Measurements from ENCODE around the gene PNLIP.

PNLIP gene

GRCh38 chr10:116606061-116606483, 60.3 kb downstream of the PNLIP start:
- DNase-seq (ENCODE audit: low read depth) = no peak
- TF ChIP-seq POLR2A (IDR thresholded peaks at IDR 0.05; ENCODE audit: extremely low read depth, insufficient read length) (no peak), MAX (IDR thresholded peaks at IDR 0.05; ENCODE audit: low read depth, low read length) (no peak), MYC (IDR thresholded peaks at IDR 0.05; ENCODE audit: low read depth, low read length) (no peak)
- TF ChIP-seq, protein P1, sequence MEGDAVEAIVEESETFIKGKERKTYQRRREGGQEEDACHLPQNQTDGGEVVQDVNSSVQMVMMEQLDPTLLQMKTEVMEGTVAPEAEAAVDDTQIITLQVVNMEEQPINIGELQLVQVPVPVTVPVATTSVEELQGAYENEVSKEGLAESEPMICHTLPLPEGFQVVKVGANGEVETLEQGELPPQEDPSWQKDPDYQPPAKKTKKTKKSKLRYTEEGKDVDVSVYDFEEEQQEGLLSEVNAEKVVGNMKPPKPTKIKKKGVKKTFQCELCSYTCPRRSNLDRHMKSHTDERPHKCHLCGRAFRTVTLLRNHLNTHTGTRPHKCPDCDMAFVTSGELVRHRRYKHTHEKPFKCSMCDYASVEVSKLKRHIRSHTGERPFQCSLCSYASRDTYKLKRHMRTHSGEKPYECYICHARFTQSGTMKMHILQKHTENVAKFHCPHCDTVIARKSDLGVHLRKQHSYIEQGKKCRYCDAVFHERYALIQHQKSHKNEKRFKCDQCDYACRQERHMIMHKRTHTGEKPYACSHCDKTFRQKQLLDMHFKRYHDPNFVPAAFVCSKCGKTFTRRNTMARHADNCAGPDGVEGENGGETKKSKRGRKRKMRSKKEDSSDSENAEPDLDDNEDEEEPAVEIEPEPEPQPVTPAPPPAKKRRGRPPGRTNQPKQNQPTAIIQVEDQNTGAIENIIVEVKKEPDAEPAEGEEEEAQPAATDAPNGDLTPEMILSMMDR (IDR thresholded peaks at IDR 0.05; ENCODE audit: low read depth, low read length) = no peak
- H3K4me3 ChIP-seq (ENCODE audit: low read depth, low read length) = no peak overlapping the region

- DNase-seq (ENCODE audit: low read depth) = no peak
- no peak overlapping the region for H3K4me3 ChIP-seq (ENCODE audit: low read depth, low read length)
- TF ChIP-seq MYC (IDR thresholded peaks at IDR 0.05; ENCODE audit: low read depth, low read length) (no peak), MAX (IDR thresholded peaks at IDR 0.05; ENCODE audit: low read depth, low read length) (no peak), POLR2A (IDR thresholded peaks at IDR 0.05; ENCODE audit: extremely low read depth, insufficient read length) (no peak)
- TF ChIP-seq, protein P1 (IDR thresholded peaks at IDR 0.05; ENCODE audit: low read depth, low read length) = no peak
Observed at GRCh38 chr10:116607336-116607735, 61.6 kb downstream of the PNLIP start.

GRCh38 chr10:116608686-116609594, 63.2 kb downstream of the PNLIP start:
- no peak overlapping the region for H3K4me3 ChIP-seq (ENCODE audit: low read depth, low read length)
- no peak for DNase-seq (ENCODE audit: low read depth)
- TF ChIP-seq, protein P1 (IDR thresholded peaks at IDR 0.05; ENCODE audit: low read depth, low read length) = no peak
- TF ChIP-seq MAX (IDR thresholded peaks at IDR 0.05; ENCODE audit: low read depth, low read length) (no peak), POLR2A (IDR thresholded peaks at IDR 0.05; ENCODE audit: extremely low read depth, insufficient read length) (no peak), MYC (IDR thresholded peaks at IDR 0.05; ENCODE audit: low read depth, low read length) (no peak)

GRCh38 chr10:116610443-116611152, 64.9 kb downstream of the PNLIP start:
- TF ChIP-seq POLR2A (IDR thresholded peaks at IDR 0.05; ENCODE audit: extremely low read depth, insufficient read length) = no peak
- no peak for TF ChIP-seq MAX (IDR thresholded peaks at IDR 0.05; ENCODE audit: low read depth, low read length)
- TF ChIP-seq, protein P1 (IDR thresholded peaks at IDR 0.05; ENCODE audit: low read depth, low read length) = no peak
- TF ChIP-seq MYC (IDR thresholded peaks at IDR 0.05; ENCODE audit: low read depth, low read length) = no peak
- no peak overlapping the region for H3K4me3 ChIP-seq (ENCODE audit: low read depth, low read length)
- no peak for DNase-seq (ENCODE audit: low read depth)

- H3K4me3 ChIP-seq (ENCODE audit: low read depth, low read length) = no peak overlapping the region
- TF ChIP-seq, protein P1 (IDR thresholded peaks at IDR 0.05; ENCODE audit: low read depth, low read length) = no peak
- TF ChIP-seq MYC (IDR thresholded peaks at IDR 0.05; ENCODE audit: low read depth, low read length) (no peak), MAX (IDR thresholded peaks at IDR 0.05; ENCODE audit: low read depth, low read length) (no peak), POLR2A (IDR thresholded peaks at IDR 0.05; ENCODE audit: extremely low read depth, insufficient read length) (no peak)
- no peak for DNase-seq (ENCODE audit: low read depth)
Observed at GRCh38 chr10:116611153-116611545, 65.4 kb downstream of the PNLIP start.

Data from NB4 (cell line).